Mesothelial cell of epicardium (in vitro differentiated cells): ENCODE measurements around the gene MAPK11. TPM values are rescaled to one million over a fixed set of nuclear protein-coding genes. Genes with fewer than 3 reads are reported as not detected.

Experiments used
- DNase-seq, 2 experiments: peaks; one replicate each; pipeline ENCODE4 v3.0.0; 2021; ENCODE audit warnings: low spot score in 2 of 2; ENCODE audit not compliant: unreplicated experiment in 2 of 2
- H3K27ac Mint-ChIP-seq: 2 replicates; pipeline ENCODE4 v1.8.0; 2021; ENCODE audit warnings: mixed read lengths
- H3K27me3 Mint-ChIP-seq: 2 replicates; pipeline ENCODE4 v1.8.0; 2021; ENCODE audit warnings: low read depth, mixed read lengths
- H3K36me3 Mint-ChIP-seq: 2 replicates; pipeline ENCODE4 v1.8.0; 2021; ENCODE audit warnings: mixed read lengths
- H3K4me1 Mint-ChIP-seq: 2 replicates; pipeline ENCODE4 v1.8.0; 2021; ENCODE audit warnings: mixed read lengths
- H3K4me3 Mint-ChIP-seq: 2 replicates; pipeline ENCODE4 v1.8.0; 2021; ENCODE audit warnings: mild to moderate bottlenecking, moderate library complexity, mixed read lengths
- H3K9me3 Mint-ChIP-seq: 2 replicates; pipeline ENCODE4 v1.8.0; 2021; ENCODE audit warnings: mixed read lengths
- CTCF ChIP-seq: fragments of 200-600 bp; sonication (generic); IDR thresholded peaks from one replicate; pipeline ENCODE4 v1.5.0; 2021; ENCODE audit warnings: antibody characterized with exemption; ENCODE audit not compliant: unreplicated experiment
- total RNA-seq: library from RNA; stranded (reverse); gene quantifications from 3 replicates; pipeline ENCODE4 v1.2.1, GENCODE V29; 2021

MAPK11 gene
- total RNA-seq, 1 donor from 2014 or later = 8.3 TPM

- H3K9me3 Mint-ChIP-seq = no peaks in the 10 kb centered on the region
- no peaks in the 10 kb centered on the region for H3K27me3 Mint-ChIP-seq
- H3K36me3 Mint-ChIP-seq = peaks cover 25% of the 10 kb centered on the region
- no peaks in the 10 kb centered on the region for H3K4me1 Mint-ChIP-seq
- H3K4me3 Mint-ChIP-seq = no peak overlapping the region
- TF ChIP-seq CTCF = no peak
- DNase-seq = no peak
- H3K27ac Mint-ChIP-seq = no peak overlapping the region
These were observed 44.8 kb downstream of the MAPK11 start for GRCh38 chr22:50225200-50225969.

- TF ChIP-seq CTCF = no peak
- Mint-ChIP-seq H3K4me3 (no peak overlapping the region), H3K36me3 (peaks cover 20% of the 10 kb centered on the region), H3K27me3 (no peaks in the 10 kb centered on the region), H3K4me1 (no peaks in the 10 kb centered on the region), H3K9me3 (no peaks in the 10 kb centered on the region), H3K27ac (no peak overlapping the region)
- DNase-seq = no peak
These were observed 46.1 kb downstream of the MAPK11 start for GRCh38 chr22:50224071-50224470.

GRCh38 chr22:50222508-50222907 lies 47.7 kb downstream of the MAPK11 start:
- TF ChIP-seq CTCF = no peak
- H3K27ac Mint-ChIP-seq = no peak overlapping the region
- no peaks in the 10 kb centered on the region for H3K27me3 Mint-ChIP-seq
- H3K4me1 Mint-ChIP-seq = no peaks in the 10 kb centered on the region
- no peak for DNase-seq
- no peaks in the 10 kb centered on the region for H3K9me3 Mint-ChIP-seq
- H3K36me3 Mint-ChIP-seq = peaks cover 20% of the 10 kb centered on the region
- H3K4me3 Mint-ChIP-seq = no peak overlapping the region

GRCh38 chr22:50221410-50222300 lies 48.5 kb downstream of the MAPK11 start:
- Mint-ChIP-seq H3K4me3 (no peak overlapping the region), H3K9me3 (no peaks in the 10 kb centered on the region), H3K36me3 (peaks cover 17% of the 10 kb centered on the region), H3K27ac (no peak overlapping the region), H3K4me1 (no peaks in the 10 kb centered on the region), H3K27me3 (no peaks in the 10 kb centered on the region)
- no peak for DNase-seq
- no peak for TF ChIP-seq CTCF

- no peak for DNase-seq
- Mint-ChIP-seq H3K27me3 (no peaks in the 10 kb centered on the region), H3K36me3 (peaks cover 18% of the 10 kb centered on the region), H3K27ac (no peak overlapping the region), H3K4me3 (no peak overlapping the region), H3K9me3 (no peaks in the 10 kb centered on the region), H3K4me1 (no peaks in the 10 kb centered on the region)
- no peak for TF ChIP-seq CTCF
These were observed 49.4 kb downstream of the MAPK11 start for GRCh38 chr22:50220603-50221409.
